IMR-90 (cell line): ENCODE measurements around the gene CDK11A. TPM values are rescaled to one million over a fixed set of nuclear protein-coding genes. Genes with fewer than 3 reads are reported as not detected.

Source experiments
- ATAC-seq: fragments of 200-7000 bp; cut with Tn5 transposase; 2 replicates; pipeline ENCODE4 v1.9.1; 2020; ENCODE audit warnings: low read depth, mild to moderate bottlenecking, moderate library complexity
- BruUV-seq: library from RNA; stranded (reverse); fragments of 400-500 nt; replicated peaks from 2 replicates; lab custom pipeline; 2021; lab: Mats Ljungman, UMichigan
- CTCF ChIA-PET: fragments of 300-600 bp; formaldehyde crosslinking; extraction: SDS; loops from one replicate; lab custom pipeline; 2021; ENCODE audit warnings: antibody characterized with exemption; lab: Yijun Ruan, JAX
- POLR2A ChIA-PET: fragments of 300-600 bp; sonication (Branson Sonifier 250); formaldehyde crosslinking; loops from one replicate; lab custom pipeline; 2022; ENCODE audit warnings: antibody characterized with exemption; ENCODE audit not compliant: unreplicated experiment; lab: Charles Lee
- DNase-seq: peaks from one replicate; pipeline ENCODE4 v3.0.0; 2013
- H2AFZ ChIP-seq: replicated peaks from 2 replicates; pipeline ENCODE3; 2013; ENCODE audit warnings: low read length, mild to moderate bottlenecking; ENCODE audit not compliant: poor library complexity
- H2AK5ac ChIP-seq: 2 replicates; pipeline ENCODE4 v1.6.1; 2013; ENCODE audit warnings: low read depth, low read length, inconsistent platforms
- H2AK9ac ChIP-seq: replicated peaks from 2 replicates; pipeline ENCODE3; 2013; ENCODE audit warnings: mild to moderate bottlenecking, low read depth, low read length, moderate library complexity; ENCODE audit not compliant: poor library complexity
- H2BK120ac ChIP-seq: 2 replicates; pipeline ENCODE4 v1.6.1; 2013; ENCODE audit warnings: low read depth, low read length, inconsistent platforms
- H2BK15ac ChIP-seq: 3 replicates; pipeline ENCODE4 v1.6.1; 2013; ENCODE audit warnings: low read depth, low read length, inconsistent platforms
- H2BK20ac ChIP-seq: 2 replicates; pipeline ENCODE4 v1.6.1; 2013; ENCODE audit warnings: low read depth, mild to moderate bottlenecking, inconsistent platforms, low read length, moderate library complexity
- H2BK5ac ChIP-seq: 2 replicates; pipeline ENCODE4 v1.6.1; 2013; ENCODE audit warnings: mild to moderate bottlenecking, low read depth, low read length, inconsistent platforms; ENCODE audit not compliant: poor library complexity, severe bottlenecking
- H3K14ac ChIP-seq: replicated peaks from 2 replicates; pipeline ENCODE4 v1.6.1; 2013; ENCODE audit warnings: low read depth, low read length, inconsistent platforms
- H3K18ac ChIP-seq: 2 replicates; pipeline ENCODE4 v1.6.1; 2013; ENCODE audit warnings: low read depth, low read length, control low read depth
- H3K23ac ChIP-seq: 2 replicates; pipeline ENCODE4 v1.6.1; 2013; ENCODE audit warnings: low read depth, low read length, inconsistent platforms
- H3K27ac ChIP-seq: 2 replicates; pipeline ENCODE4 v1.5.1; 2013; ENCODE audit warnings: mild to moderate bottlenecking, control low read depth, low read length; ENCODE audit not compliant: insufficient read depth
- H3K27me3 ChIP-seq: 2 replicates; pipeline ENCODE4 v1.6.1; 2013; ENCODE audit warnings: low read length; ENCODE audit not compliant: control insufficient read depth, insufficient read depth
- H3K36me3 ChIP-seq: 2 replicates; pipeline ENCODE4 v1.6.1; 2013; ENCODE audit warnings: low read length, mixed read lengths; ENCODE audit not compliant: control insufficient read depth, insufficient read depth
- H3K4ac ChIP-seq: 2 replicates; pipeline ENCODE4 v1.6.1; 2013; ENCODE audit warnings: low read depth, low read length, inconsistent platforms
- H3K4me1 ChIP-seq: 2 replicates; pipeline ENCODE4 v1.6.1; 2013; ENCODE audit warnings: low read length, mixed read lengths; ENCODE audit not compliant: control insufficient read depth, insufficient read depth
- H3K4me2 ChIP-seq: 2 replicates; pipeline ENCODE4 v1.6.1; 2013; ENCODE audit warnings: low read depth, mild to moderate bottlenecking, control low read depth, low read length, moderate library complexity
- H3K4me3 ChIP-seq: 2 replicates; pipeline ENCODE4 v1.5.1; 2013; ENCODE audit warnings: low read depth, mild to moderate bottlenecking, control low read depth, low read length, moderate library complexity; ENCODE audit not compliant: insufficient read depth
- H3K56ac ChIP-seq: 2 replicates; pipeline ENCODE4 v1.6.1; 2013; ENCODE audit warnings: low read length, inconsistent platforms; ENCODE audit not compliant: insufficient read depth; ENCODE audit errors: extremely low read depth
- H3K79me1 ChIP-seq, 2 experiments: 2 replicates each; pipeline ENCODE4 v1.6.1; 2013; ENCODE audit warnings: low read length in 2 of 2, inconsistent platforms in 1 of 2, low read depth in 1 of 2
- H3K9ac ChIP-seq: 2 replicates; pipeline ENCODE4 v1.6.1; 2013; ENCODE audit warnings: low read depth, low read length, control low read depth
- H3K9me1 ChIP-seq: 2 replicates; pipeline ENCODE4 v1.6.1; 2013; ENCODE audit warnings: low read length, inconsistent platforms; ENCODE audit not compliant: insufficient read depth
- H3K9me3 ChIP-seq: 2 replicates; pipeline ENCODE4 v1.6.1; 2013; ENCODE audit warnings: low read length; ENCODE audit not compliant: control insufficient read depth, insufficient read depth
- H4K20me1 ChIP-seq: 2 replicates; pipeline ENCODE4 v1.6.1; 2013; ENCODE audit warnings: low read length, inconsistent platforms; ENCODE audit not compliant: insufficient read depth
- H4K5ac ChIP-seq: 2 replicates; pipeline ENCODE4 v1.6.1; 2013; ENCODE audit warnings: mild to moderate bottlenecking, low read depth, low read length, control low read depth
- H4K8ac ChIP-seq, 2 experiments: 2 replicates each; pipeline ENCODE4 v1.6.1; 2013; ENCODE audit warnings: low read depth in 2 of 2, low read length in 2 of 2, control low read depth in 1 of 2, inconsistent platforms in 1 of 2
- H4K91ac ChIP-seq: 2 replicates; pipeline ENCODE4 v1.6.1; 2013; ENCODE audit warnings: low read depth, low read length, inconsistent platforms; ENCODE audit not compliant: insufficient read depth
- CEBPB ChIP-seq: IDR thresholded peaks from 2 replicates; pipeline ENCODE4 v1.6.1; 2012; ENCODE audit warnings: low read depth, low read length, improper control_type of control experiment
- CTCF ChIP-seq: conservative IDR thresholded peaks from 2 replicates; pipeline ENCODE4 v1.5.1; 2012; ENCODE audit warnings: mild to moderate bottlenecking, low read depth, low read length, improper control_type of control experiment
- MAFK ChIP-seq: IDR thresholded peaks from 2 replicates; pipeline ENCODE4 v1.6.1; 2012; ENCODE audit warnings: low read depth, low read length, improper control_type of control experiment
- POLR2A ChIP-seq: IDR thresholded peaks from 2 replicates; pipeline ENCODE4 v1.6.1; 2012; ENCODE audit warnings: mild to moderate bottlenecking, low read depth, low read length
- WGBS, 2 experiments: methylation state at CpG; one replicate each; pipeline versions ENCODE4 v1.1.5 to v1.1.7; 2013; ENCODE audit warnings: missing lambda C conversion rate in 2 of 2; ENCODE audit not compliant: insufficient read length in 1 of 2; ENCODE audit errors: extremely low coverage in 2 of 2; 5-methylcytosine and 5-hydroxymethylcytosine counted together
- dilution Hi-C: fragments of 300-500 bp; cut with HindIII; formaldehyde crosslinking; loops from one replicate; pipeline ENCODE4 v1.14.3; 2018; ENCODE audit warnings: low sequenced_read_pairs; ENCODE audit not compliant: unreplicated experiment
- in situ Hi-C: fragments of 300-500 bp; cut with MboI; formaldehyde crosslinking; loops from 3 replicates; pipeline ENCODE4 v1.14.3; 2019; ENCODE audit warnings: low sequenced_read_pairs, inconsistent platforms, mixed read lengths
- intact Hi-C: fragments of 100-400 bp; cut with micrococcal nuclease; formaldehyde crosslinking; loops from 2 replicates; pipeline ENCODE4 v1.10.0; 2022
- polyA plus RNA-seq, 3 experiments: library from polyadenylated mRNA; depleted of rRNA; stranded (reverse); fragments of >200 nt; gene quantifications; 2 replicates each; pipeline ENCODE4 v1.2.3, GENCODE V29; 2012; ENCODE audit warnings: low replicate concordance in 1 of 3
- total RNA-seq: library from RNA; depleted of rRNA; stranded (reverse); fragments of >200 nt; gene quantifications from 2 replicates; pipeline ENCODE4 v1.2.3, GENCODE V29; 2012

The CDK11A gene
- total and polyA plus RNA-seq, 2 of the 4 experiments (the other 2 are of a cell fraction) = 1.8 to 20.0 TPM

GRCh38 chr1:1752636-1753606 lies 28.8 kb upstream of the CDK11A start:
- Histone ChIP-seq H4K91ac (no peak overlapping the region), H2BK120ac (no peak overlapping the region), H3K4ac (no peak overlapping the region), H3K9me1 (no peaks in the 10 kb centered on the region; the same call in 1 of the 2 replicates), H3K4me2 (no peak overlapping the region), H2AK9ac (no peak overlapping the region), H2AFZ (no peak overlapping the region), H3K36me3 (peaks cover 35% of the 10 kb centered on the region), H3K18ac (no peak overlapping the region), H4K20me1 (peaks cover 2% of the 10 kb centered on the region; the same call in 1 of the 2 replicates), H4K8ac (no peak overlapping the region), H3K14ac (no peak overlapping the region), H3K9ac (no peak overlapping the region), H2BK5ac (no peak overlapping the region), H2BK20ac (no peak overlapping the region), H3K23ac (no peak overlapping the region), H3K79me1 (peaks cover 0 to under 1% of the 10 kb centered on the region in 2 experiments; a peak in 2 of 4 replicates), H4K5ac (no peak overlapping the region), H3K56ac (no peak overlapping the region), H3K27ac (no peak overlapping the region), H3K4me1 (no peaks in the 10 kb centered on the region), H3K27me3 (no peaks in the 10 kb centered on the region), H2AK5ac (no peak overlapping the region), H2BK15ac (no peak overlapping the region), H3K9me3 (no peaks in the 10 kb centered on the region), H3K4me3 (no peak overlapping the region)
- dilution Hi-C loops (no loop called here), in situ Hi-C loops (no loop called here), intact Hi-C loops (no loop called here)
- ChIA-PET POLR2A (no interaction called here), CTCF (no interaction called here)
- ATAC-seq (no peak), DNase-seq (no peak)
- no TSS peak for BruUV-seq
- WGBS, 2 experiments = 96% methylated on average over 16 of the region's 37 CpGs; no CpG with 5 or more reads in 1 of the 2 experiments
- TF ChIP-seq CTCF (no peak), POLR2A (no peak), CEBPB (no peak), MAFK (no peak)
